ENCODE results near the gene ZCCHC10.

- TF ChIP-seq CTCF (IDR thresholded peaks at IDR 0.05) (no peak), ZFX (IDR thresholded peaks at IDR 0.05; ENCODE audit: borderline replicate concordance) (no peak)
These were observed 45.1 kb downstream of the ZCCHC10 start for GRCh38 chr5:132981288-132981687.
